Kidney tubule cell (primary cell): ENCODE measurements around the gene CACNA1E.
A peak's percentile ranks its signal among the peaks of the same experiment; 100 is the strongest.

Source experiments
- DNase-seq: peaks from one replicate; pipeline ENCODE4 v3.0.0-alpha.2; 2018; ENCODE audit warnings: low spot score

CACNA1E gene

DNA sequence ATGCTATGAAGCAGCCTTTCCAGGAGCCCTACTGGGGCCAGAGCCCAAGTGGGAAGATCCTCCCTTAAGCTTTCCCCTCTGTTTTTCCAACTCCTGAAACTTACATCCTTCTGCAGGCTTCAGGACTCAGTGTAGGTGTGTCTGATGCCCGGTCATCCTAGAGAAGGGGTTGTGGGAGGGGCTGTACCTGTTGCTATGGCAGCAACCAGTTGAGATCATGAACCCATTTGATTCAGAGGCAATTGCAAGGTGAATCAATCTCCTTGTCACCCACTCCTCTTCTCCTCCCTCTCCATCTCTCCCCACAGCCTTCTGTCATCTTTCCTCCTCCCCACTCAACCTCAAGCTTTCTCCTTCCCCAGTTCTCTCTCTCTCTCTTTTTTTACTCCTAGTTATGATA, 151.8 kb downstream of the CACNA1E start:
- no peak for DNase-seq

DNA sequence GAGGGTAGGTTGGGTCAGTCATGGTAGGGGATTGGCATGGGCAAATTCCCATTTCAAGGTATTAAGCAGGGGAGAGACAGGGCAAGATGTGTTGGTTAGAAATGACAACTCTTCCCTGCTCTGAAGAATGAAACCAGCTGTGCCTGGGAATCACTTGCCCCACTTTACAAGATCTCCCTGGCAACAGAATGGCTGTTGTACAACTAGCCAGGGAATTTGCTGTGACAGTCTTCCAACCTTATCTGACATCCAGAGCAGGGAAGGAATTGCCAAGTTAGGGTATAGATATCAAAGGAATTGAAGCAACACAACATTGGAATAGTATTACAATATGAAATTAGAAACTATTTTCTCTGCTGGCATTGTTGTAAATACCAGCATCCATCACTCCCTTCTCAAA, 154.7 kb downstream of the CACNA1E start:
- no peak for DNase-seq

- DNase-seq: no peak
These were observed 157.6 kb downstream of the CACNA1E start for GRCh38 chr1:181640956-181641355.

DNA sequence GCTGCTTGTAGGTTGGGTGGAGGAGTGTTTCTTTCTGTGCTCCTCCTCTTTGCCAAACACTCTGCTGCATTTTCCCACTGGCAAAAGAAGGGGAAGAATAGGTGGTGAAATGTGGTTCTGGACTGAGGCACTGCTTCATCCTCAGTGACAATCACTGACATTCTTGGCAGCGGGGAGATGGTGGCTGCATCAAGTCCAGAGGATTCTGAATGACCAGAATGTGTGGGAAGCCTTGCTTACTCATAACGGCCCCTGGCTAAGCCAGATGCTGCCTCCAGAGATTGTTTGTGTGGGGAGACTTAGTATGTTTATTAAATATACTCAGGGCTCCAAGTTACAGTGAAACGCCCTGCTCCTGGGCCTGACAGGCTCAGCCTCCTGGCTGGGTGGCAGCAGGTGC, 160.3 kb downstream of the CACNA1E start:
- no peak for DNase-seq

DNA sequence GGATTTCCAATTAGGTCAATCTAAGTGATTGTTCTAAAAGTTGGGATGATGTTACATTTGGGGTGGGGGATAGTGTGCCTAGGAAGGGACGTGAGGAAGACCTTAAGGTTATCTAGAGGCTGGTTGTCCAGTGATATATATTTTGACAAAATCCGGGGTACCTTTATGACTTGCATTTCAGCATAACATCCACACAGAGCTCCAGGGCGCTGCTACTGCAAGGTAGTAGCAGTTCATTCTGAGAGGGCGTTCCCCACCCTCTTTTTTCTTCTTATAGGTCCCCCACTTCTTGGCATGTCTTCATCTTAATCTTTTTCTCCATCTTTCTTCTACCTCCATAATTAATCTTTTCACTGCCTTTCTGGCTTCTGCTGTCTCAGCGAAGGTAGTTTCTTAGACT, 161.9 kb downstream of the CACNA1E start:
- no peak for DNase-seq

GRCh38 chr1:181646710-181647109, 163.4 kb downstream of the CACNA1E start:
- DNase-seq: no peak

DNA sequence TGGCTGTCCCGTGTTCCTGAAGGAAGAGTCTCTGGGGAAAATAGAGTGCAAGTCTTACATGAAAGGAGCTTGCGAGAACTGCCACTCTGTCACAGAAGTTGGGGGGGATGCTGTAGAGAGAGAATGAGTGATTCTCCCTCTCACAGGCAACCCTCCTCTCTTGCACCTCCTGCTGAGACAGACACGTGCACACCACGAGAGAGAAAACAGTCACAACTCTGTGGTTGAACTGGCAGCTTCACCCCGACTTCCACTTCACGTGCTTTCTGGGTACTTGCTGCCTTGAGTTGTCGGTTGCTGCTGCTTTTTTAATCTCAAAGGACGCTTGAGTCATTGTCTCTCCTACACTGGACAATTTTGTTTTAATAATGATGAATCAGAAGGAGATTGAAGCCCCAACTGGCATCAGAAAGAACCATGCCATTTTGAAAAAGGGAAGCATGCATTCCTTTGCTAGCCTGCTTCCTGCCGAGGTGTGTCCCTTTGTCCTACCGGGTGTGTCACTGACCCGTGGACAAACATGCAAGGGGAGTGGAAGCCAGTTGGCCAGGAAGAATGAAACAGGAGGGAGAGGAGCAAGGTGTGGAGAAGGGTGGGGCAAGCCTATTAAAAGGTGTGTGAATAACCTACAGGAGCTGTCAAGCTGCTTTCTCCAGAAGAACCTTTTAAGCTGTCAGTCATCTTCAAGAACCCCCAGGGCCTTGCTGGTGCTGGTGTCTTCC, 164.2 kb downstream of the CACNA1E start:
- DNase-seq: peak; percentile 33

- DNase-seq: no peak
These were observed 168.0 kb downstream of the CACNA1E start for GRCh38 chr1:181651276-181651675.

- DNase-seq: peak; percentile 88
These were observed 172.4 kb downstream of the CACNA1E start for GRCh38 chr1:181655756-181656155.

DNA sequence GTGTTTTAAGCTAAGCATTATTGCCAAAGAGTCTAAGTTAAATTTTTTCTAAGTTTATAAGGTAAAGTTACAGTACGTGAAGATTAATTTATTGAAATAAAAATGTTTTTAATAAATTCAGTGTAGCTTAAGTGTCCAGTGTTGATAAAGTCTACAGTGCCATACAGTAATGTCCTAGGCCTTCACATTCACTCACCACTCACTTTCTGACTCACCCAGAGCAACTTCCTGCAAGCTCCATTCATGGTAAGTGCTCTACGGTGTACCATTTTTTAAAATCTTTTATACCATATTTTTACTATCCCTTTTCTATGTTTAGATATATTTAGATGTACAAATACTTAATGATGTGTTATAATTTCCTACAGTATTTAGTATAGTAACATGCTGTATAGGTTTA, 173.2 kb downstream of the CACNA1E start:
- DNase-seq: peak; percentile 67

DNA sequence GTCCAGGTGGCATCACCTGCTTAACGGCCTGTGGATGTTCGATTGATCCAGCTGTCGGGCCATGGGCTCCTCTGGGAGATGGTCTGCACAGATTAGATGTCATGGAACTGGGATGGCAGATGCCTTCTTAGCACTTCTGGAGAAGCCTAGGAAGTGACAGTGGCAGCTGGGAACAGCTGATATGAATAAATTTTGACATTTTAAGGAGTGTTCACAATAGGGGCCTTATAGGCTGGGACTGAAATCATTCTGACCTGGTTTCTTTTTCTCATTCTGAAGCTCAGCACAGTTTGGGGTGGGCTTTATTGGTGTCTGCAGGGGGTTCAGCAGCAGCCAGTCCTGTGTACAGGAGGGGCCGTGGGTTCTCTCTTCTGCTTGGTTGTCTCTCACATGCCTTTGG, 175.3 kb downstream of the CACNA1E start:
- no peak for DNase-seq

DNA sequence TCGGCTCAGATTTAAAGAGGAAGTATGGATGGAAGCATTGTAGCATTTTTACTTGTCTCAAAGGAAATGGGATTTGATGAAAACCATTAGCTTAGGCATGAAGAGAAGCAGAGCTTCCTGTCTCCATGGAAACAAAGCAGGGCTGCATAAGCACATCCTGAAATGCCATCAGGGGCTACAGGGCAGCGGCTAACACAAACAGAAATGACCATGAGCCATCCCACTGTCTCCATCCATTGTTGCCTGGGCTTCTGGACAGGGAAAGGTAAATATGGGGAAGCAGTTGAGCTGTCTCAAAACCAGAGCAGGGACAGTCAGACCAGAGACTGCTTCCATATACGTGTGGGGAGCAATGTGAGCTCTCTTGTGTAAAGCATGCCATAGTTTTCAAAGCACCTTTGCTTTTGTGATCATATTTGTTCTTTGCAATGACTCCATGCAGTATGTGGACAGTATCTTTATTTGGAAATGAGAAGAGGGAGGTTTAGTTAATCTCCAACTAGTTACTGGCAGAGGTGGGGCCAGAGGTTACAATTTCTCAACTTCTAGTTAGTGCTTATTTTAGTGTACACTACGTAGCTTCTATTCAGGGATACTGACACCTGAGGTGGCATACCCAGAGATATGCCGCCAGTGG, 176.1 kb downstream of the CACNA1E start:
- peak; percentile 55 for DNase-seq

GRCh38 chr1:181660621-181661020, 177.3 kb downstream of the CACNA1E start:
- DNase-seq: peak; percentile 77

DNA sequence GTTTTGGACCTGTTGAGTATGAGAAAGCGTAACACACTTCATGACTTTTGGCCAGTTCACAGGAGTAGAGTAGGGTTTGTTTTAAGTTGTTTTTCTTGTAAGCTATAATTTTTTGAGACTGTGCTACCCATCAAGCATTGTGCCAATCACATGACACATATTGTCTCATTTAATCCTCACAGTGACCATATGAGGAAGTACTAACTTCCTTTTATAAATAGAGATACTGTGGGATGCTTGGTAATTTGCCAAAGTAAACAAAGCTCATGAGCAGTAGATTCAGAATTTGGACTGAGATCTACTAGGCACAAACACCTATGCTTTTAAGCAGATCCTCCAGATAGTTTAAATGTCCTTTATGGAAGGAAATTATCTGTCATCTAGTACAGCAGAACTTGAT, 178.3 kb downstream of the CACNA1E start:
- peak; percentile 48 for DNase-seq

DNA sequence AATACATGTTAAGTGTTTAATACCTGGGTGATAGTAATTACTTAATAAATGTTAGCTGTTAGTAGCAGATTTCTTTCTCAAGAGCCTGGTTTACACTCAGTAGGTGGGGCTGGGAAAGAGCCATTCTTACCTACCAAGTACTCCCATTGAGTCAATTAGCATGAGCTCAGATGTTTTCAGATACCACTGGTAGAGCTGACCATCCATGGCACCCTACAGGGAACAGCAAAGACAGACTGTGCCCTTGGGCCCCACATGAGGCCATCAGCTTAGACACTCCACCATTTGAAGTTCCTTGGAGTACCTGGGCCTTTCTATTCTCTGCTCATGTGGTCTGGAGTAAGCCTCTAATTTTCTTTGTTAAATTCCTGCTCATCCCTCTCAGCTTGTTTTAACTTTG, 179.3 kb downstream of the CACNA1E start:
- no peak for DNase-seq

- no peak for DNase-seq
These were observed 181.2 kb downstream of the CACNA1E start for GRCh38 chr1:181664543-181664942.

GRCh38 chr1:181669246-181669645, 185.9 kb downstream of the CACNA1E start:
- peak; percentile 12 for DNase-seq

- no peak for DNase-seq
These were observed 191.3 kb downstream of the CACNA1E start for GRCh38 chr1:181674617-181675016.

GRCh38 chr1:181675091-181675917, 192.0 kb downstream of the CACNA1E start:
- DNase-seq: no peak

- DNase-seq: no peak
These were observed 192.5 kb downstream of the CACNA1E start for GRCh38 chr1:181675918-181676190.

DNA sequence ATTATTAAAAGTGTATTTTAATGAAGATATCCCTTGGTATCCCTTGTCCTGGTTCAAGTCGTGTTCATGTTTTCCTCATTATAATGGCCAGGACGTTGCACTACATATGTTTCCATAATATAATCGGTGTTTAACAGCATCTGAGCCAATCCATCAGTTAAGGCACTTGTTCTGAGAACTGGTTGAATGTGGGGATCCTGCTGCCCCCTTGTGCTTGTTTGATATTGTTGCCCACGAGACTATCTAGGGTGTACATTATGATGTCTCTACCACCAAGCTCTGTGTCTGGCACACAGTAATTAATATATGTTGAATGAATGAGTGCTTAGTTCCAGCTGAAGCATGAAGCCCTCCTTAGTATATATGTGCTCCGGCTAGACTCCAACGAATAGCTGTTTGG, 193.0 kb downstream of the CACNA1E start:
- peak; percentile 49 for DNase-seq

- no peak for DNase-seq
These were observed 197.0 kb downstream of the CACNA1E start for GRCh38 chr1:181680332-181680731.

- no peak for DNase-seq
These were observed 197.6 kb downstream of the CACNA1E start for GRCh38 chr1:181680871-181681270.
